ENCODE measurements around the gene PRKCA. TPM values are rescaled to one million over a fixed set of nuclear protein-coding genes. Genes with fewer than 3 reads are reported as not detected.

Gene PRKCA
- total RNA-seq, 1 experiment from 2014 or later: 22.6 TPM

GRCh38 chr17:66548659-66549310 is 246.4 kb downstream of the PRKCA start:
- no peaks in the 10 kb centered on the region for H3K9me3 ChIP-seq (ENCODE audit: low read length)
- intact Hi-C loops (cut with micrococcal nuclease): loop anchor here (10.0 kb wide), 1 partner anchor 244 kb away; the partner anchor contains the start of gene PRKCA
- H4K20me1 ChIP-seq (ENCODE audit: low read length): no peaks in the 10 kb centered on the region
- no peak overlapping the region for H2AFZ ChIP-seq (ENCODE audit: low read length)
- no peak for DNase-seq
- no peak for TF ChIP-seq EZH2 (IDR thresholded peaks at IDR 0.05; ENCODE audit: low read length, unreplicated experiment)
- no peak for TF ChIP-seq EZH2phosphoT487 (IDR thresholded peaks at IDR 0.05; ENCODE audit: borderline replicate concordance, low read length)
- H3K4me3 ChIP-seq (ENCODE audit: low read length): peak overlapping the region; percentile 3; the same call in 1 of the 2 replicates
- peaks cover 21% of the 10 kb centered on the region for H3F3A ChIP-seq (ENCODE audit: low read length, unreplicated experiment)
- ChIA-PET CTCF (interaction anchor here (1.1 kb wide), 1 partner anchor 26 kb away, joined by 3 read pairs; no protein-coding TSS in a partner anchor), POLR2A (ENCODE audit: unreplicated experiment) (interaction anchor here (0.5 to 1.0 kb wide), 4 partner anchors 19 to 989 kb away, joined by 3 to 10 read pairs (median 4); no protein-coding TSS in a partner anchor)
- H3K36me3 ChIP-seq (ENCODE audit: low read depth, low read length): peaks cover 3% of the 10 kb centered on the region; the same call in 1 of the 2 replicates
- H3K4me2 ChIP-seq (ENCODE audit: low read length): peak overlapping the region; percentile 73
- no peaks in the 10 kb centered on the region for H3K27me3 ChIP-seq (ENCODE audit: low read length)
- BruUV-seq (replicated peaks): no TSS peak
- H3K79me2 ChIP-seq (ENCODE audit: low read length): peaks cover 63% of the 10 kb centered on the region
- H3K9me2 ChIP-seq (replicated peaks; ENCODE audit: low read length): no peaks in the 10 kb centered on the region
- no peak for ATAC-seq
- peak overlapping the region; percentile 98 for H3K27ac ChIP-seq (ENCODE audit: low read length)
- peak overlapping the region; percentile 81 for H3K9ac ChIP-seq (ENCODE audit: low read length)
- H3K4me1 ChIP-seq (ENCODE audit: insufficient read depth, low read length): peaks cover 70% of the 10 kb centered on the region

GRCh38 chr17:66549311-66549704 is 246.9 kb downstream of the PRKCA start:
- no TSS peak for BruUV-seq (replicated peaks)
- no peaks in the 10 kb centered on the region for H3K9me3 ChIP-seq (ENCODE audit: low read length)
- no peak for TF ChIP-seq EZH2phosphoT487 (IDR thresholded peaks at IDR 0.05; ENCODE audit: borderline replicate concordance, low read length)
- TF ChIP-seq CTCF (conservative IDR thresholded peaks at IDR 0.05; ENCODE audit: low read depth, low read length): no peak
- TF ChIP-seq EZH2 (IDR thresholded peaks at IDR 0.05; ENCODE audit: low read length, unreplicated experiment): no peak
- H3K4me3 ChIP-seq (ENCODE audit: low read length): peak overlapping the region; percentile 20; the same call in 1 of the 2 replicates
- peaks cover 3% of the 10 kb centered on the region; the same call in 1 of the 2 replicates for H3K36me3 ChIP-seq (ENCODE audit: low read depth, low read length)
- peak overlapping the region; percentile 98 for H3K27ac ChIP-seq (ENCODE audit: low read length)
- intact Hi-C loops (cut with micrococcal nuclease): loop anchor here (10.0 kb wide), 1 partner anchor 245 kb away; the partner anchor contains the start of gene PRKCA
- CTCF ChIA-PET: no interaction called here
- peak overlapping the region; percentile 61 for H3K4me2 ChIP-seq (ENCODE audit: low read length)
- ATAC-seq (no peak), DNase-seq (peak; percentile 46)
- H3K4me1 ChIP-seq (ENCODE audit: insufficient read depth, low read length): peaks cover 65% of the 10 kb centered on the region
- H3K9ac ChIP-seq (ENCODE audit: low read length): peak overlapping the region; percentile 81
- peaks cover 58% of the 10 kb centered on the region for H3K79me2 ChIP-seq (ENCODE audit: low read length)
- H3K27me3 ChIP-seq (ENCODE audit: low read length): no peaks in the 10 kb centered on the region
- no peaks in the 10 kb centered on the region for H3K9me2 ChIP-seq (replicated peaks; ENCODE audit: low read length)
- no peak overlapping the region for H2AFZ ChIP-seq (ENCODE audit: low read length)
- peaks cover 21% of the 10 kb centered on the region for H3F3A ChIP-seq (ENCODE audit: low read length, unreplicated experiment)
- POLR2A ChIA-PET (ENCODE audit: unreplicated experiment): interaction anchor here (0.7 kb wide), 1 partner anchor 609 kb away, joined by 4 read pairs; no protein-coding TSS in a partner anchor
- no peaks in the 10 kb centered on the region for H4K20me1 ChIP-seq (ENCODE audit: low read length)

GRCh38 chr17:66549731-66550207 is 247.4 kb downstream of the PRKCA start:
- peaks cover 3% of the 10 kb centered on the region; the same call in 1 of the 2 replicates for H3K36me3 ChIP-seq (ENCODE audit: low read depth, low read length)
- peaks cover 64% of the 10 kb centered on the region for H3K4me1 ChIP-seq (ENCODE audit: insufficient read depth, low read length)
- DNase-seq (peak; percentile 88), ATAC-seq (peak; percentile 35)
- H4K20me1 ChIP-seq (ENCODE audit: low read length): no peaks in the 10 kb centered on the region
- no peak overlapping the region for H2AFZ ChIP-seq (ENCODE audit: low read length)
- no peak for TF ChIP-seq CTCF (conservative IDR thresholded peaks at IDR 0.05; ENCODE audit: low read depth, low read length)
- no peaks in the 10 kb centered on the region for H3K27me3 ChIP-seq (ENCODE audit: low read length)
- peak overlapping the region; percentile 61 for H3K4me2 ChIP-seq (ENCODE audit: low read length)
- ChIA-PET CTCF (no interaction called here), POLR2A (ENCODE audit: unreplicated experiment) (no interaction called here)
- intact Hi-C loops (cut with micrococcal nuclease): loop anchor here (10.0 kb wide), 1 partner anchor 245 kb away; the partner anchor contains the start of gene PRKCA
- H3K4me3 ChIP-seq (ENCODE audit: low read length): peak overlapping the region; percentile 20; the same call in 1 of the 2 replicates
- H3K9me3 ChIP-seq (ENCODE audit: low read length): no peaks in the 10 kb centered on the region
- peaks cover 56% of the 10 kb centered on the region for H3K79me2 ChIP-seq (ENCODE audit: low read length)
- no peaks in the 10 kb centered on the region for H3K9me2 ChIP-seq (replicated peaks; ENCODE audit: low read length)
- peaks cover 21% of the 10 kb centered on the region for H3F3A ChIP-seq (ENCODE audit: low read length, unreplicated experiment)
- BruUV-seq (replicated peaks): no TSS peak
- H3K27ac ChIP-seq (ENCODE audit: low read length): peak overlapping the region; percentile 98
- peak overlapping the region; percentile 81 for H3K9ac ChIP-seq (ENCODE audit: low read length)
